Stimulated activated CD4-positive, alpha-beta T cell treated with anti-CD3 and anti-CD28 coated beads, TNF-alpha, amount 100 ng/mL, for 1 hour (primary cell): ENCODE measurements around the gene ELF5.
A peak's percentile ranks its signal among the peaks of the same experiment; 100 is the strongest.

Source experiments
- DNase-seq, 3 donors: peaks; one replicate each; pipeline ENCODE4 v3.0.0-alpha.2; 2020; ENCODE audit warnings: low read depth in 3 of 3, low spot score in 1 of 3

ELF5 gene

DNA sequence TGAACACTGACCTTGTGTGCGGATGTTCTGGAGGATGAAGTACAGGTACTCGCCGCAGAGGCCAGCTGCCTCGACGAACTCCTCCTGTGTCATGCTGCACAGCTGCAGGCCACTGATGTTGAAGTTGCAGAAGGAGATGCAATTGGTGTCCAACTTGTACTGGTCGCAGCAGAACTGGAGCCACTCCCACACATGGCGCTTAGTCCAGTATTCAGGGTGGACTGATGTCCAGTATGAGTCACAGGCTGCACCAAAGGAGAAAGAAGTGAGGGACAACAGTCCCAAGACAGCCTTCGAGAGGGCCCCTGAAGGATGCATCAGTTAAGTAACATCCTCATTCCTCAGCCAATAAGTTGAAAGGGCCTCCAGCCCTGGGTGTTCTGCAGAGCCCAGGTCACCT, 20.1 kb downstream of the ELF5 start:
- DNase-seq = no peak

DNA sequence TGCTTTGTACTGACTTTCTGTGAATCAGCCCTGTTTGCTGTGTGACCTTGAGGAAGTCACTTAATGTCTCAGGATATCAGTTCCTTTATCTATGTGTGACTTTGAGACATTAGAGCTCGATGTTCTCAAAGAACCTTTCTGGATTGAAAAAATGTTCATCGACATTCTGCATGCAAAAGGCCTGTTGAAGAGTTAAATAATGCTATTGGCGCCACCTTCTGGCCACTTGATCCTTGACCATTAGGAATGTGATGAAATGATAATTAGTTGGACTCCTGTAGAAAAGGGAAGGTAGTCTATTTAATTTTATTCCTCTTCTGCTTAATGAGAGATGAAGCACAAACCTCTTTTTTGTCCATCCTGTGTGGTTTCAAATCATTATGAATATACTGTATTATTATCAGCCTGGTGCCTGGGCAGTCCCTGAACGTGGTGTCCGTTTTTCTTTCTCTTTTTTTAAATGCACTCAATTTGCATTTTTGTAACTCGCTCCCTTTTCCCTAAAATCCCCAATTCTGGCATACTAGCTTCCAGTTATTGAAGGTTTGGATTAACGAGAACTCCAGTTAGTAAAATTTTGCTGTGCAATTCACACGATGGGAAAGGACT, 20.7 kb downstream of the ELF5 start:
- DNase-seq = peak in 1 of 3 donors; percentile 4

- DNase-seq = no peak
Measured at GRCh38 chr11:34490304-34490703, 23.3 kb downstream of the ELF5 start.

- no peak for DNase-seq
Measured at GRCh38 chr11:34488855-34489557, 24.6 kb downstream of the ELF5 start.

GRCh38 chr11:34487430-34487829, 26.2 kb downstream of the ELF5 start:
- no peak for DNase-seq

DNA sequence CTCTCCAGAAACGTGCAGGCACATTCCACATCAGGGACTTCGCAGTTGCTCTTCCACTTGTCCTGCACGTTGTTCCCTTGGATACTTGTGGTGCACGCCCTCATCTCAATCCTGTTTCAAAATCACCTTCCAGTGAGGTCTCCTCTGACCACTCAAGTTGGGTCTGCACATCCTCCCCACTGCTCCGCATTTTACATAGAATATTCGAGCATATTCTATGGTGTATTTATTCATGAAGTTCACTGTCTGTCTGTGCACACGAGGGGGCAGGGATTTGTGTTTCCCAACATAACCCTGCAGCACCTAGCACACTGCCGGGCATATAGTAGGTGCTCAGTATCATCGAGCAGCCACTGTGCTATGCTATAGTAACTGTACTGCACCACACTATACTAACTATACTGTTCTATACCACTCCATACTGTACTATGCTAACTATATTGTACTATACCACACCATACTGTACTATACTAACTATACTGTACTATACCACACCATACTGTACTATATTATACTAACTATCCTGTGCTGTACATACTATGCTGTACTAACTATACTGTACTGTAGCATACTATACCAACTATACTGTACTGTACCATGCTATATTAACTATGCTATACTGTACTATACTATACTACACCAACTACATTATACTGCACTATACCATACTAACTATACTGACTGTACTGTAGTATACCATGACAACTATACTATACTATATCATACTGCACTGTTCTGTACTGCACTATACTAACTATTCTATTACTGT, 30.3 kb downstream of the ELF5 start:
- no peak for DNase-seq

- no peak for DNase-seq
Measured at GRCh38 chr11:34481307-34481706, 32.3 kb downstream of the ELF5 start.

DNA sequence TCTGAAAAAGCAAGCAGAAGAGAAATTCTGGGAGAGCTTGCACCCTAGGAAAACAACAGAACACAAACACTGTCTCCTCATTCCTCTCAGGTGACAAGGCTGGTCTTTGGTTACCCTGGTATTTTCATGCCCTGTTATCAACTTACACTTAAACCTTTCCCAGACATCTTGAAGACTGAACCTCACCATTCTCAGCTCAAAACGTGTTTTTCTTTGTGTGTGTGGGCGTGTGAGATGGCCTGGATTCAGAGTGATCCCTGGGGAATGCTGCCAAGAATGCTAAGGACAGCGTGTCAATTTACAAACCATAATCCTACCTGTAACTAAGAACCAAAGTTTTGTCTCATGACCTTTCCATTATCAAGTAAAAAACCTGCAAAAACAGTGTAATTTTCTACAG, 33.3 kb downstream of the ELF5 start:
- DNase-seq = no peak

DNA sequence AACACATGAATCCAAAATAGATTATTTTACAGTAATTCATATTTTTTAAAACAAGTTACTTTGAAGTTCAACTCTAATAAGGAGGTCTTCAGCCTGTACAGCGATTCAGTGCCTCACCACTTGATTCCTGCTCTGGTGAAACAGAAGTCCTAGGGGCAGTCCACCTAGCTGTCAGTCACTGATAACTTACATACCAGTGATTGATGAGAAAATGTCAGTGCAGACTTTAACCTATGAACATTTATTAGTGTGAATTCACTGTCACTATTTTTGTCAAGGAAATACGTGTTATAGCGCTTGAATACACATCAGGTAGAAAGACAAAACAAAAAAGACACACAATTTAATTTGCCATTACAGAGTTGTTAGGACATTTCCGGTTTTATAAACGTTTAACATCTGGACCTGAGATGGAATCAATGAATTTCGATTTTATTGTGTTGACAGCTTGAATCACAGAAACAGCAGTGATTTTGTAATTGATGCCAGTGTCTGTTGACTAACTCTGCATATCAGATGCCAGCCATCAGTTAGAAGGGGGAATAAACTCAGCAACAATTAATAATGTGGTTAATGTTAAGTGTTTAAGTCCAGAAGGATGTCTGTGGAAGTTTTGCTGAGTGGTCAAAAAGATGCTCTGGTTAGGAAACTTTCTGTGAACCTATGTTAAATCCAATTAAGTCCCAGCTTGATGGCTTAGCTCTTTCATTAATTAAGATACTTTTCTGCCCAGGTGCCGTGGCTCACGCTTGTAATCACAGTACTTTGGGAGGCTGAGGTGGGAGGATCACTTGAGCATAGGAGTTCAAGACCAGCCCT, 34.5 kb downstream of the ELF5 start:
- no peak for DNase-seq

- DNase-seq = no peak
Measured at GRCh38 chr11:34476849-34477248, 36.7 kb downstream of the ELF5 start.

DNA sequence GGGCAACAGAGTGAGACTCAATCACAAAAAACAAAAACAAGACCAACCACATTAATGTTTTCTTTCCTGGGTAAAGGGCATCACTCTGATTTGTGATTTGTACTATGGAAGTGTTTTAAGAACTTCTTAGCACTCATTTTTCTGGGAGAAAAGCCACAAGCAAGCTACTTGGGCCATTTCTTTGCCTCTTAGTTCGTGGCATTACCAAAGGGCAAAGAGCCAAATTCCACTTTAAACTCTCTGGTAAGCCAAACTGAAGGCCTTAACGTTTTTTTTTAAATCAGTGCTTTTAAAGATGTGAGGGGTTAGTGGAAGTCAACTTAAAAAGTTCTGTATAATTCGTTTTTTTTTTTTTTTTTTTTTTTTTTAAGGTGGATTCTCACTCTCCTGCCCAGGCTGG, 37.9 kb downstream of the ELF5 start:
- DNase-seq = no peak

- DNase-seq = no peak
Measured at GRCh38 chr11:34473603-34474169, 39.9 kb downstream of the ELF5 start.

DNA sequence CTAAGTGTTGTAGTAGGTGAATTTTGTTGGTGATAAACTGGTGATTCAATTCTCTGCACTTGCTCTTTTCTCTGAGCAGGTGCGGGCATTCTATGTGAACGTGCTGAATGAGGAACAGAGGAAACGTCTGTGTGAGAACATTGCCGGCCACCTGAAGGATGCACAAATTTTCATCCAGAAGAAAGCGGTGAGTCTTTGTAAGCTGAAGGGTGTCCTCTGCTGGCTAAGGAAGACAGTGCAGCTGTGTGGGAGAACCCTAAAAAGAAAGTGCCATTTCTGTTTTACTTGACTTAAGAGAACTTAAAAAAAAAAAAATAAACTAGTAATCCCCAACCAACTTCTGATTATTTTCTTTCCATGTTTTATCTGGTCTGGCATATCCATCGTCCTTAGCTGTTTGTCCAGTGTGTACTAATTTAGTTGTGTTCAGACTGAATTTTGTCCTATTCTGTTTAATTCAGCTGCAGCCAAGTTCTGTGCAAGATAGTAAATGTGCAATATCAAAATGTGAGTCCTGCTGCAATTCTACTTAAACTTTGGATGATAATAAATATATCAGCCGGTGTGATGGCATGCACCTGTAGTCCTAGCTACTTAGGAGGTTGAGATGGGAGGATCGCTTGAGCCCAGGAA, 45.3 kb downstream of the ELF5 start:
- peak in 1 of 3 donors; percentile 5 for DNase-seq

- DNase-seq = no peak
Measured at GRCh38 chr11:34466802-34467488, 46.6 kb downstream of the ELF5 start.

- DNase-seq = no peak
Measured at GRCh38 chr11:34464591-34465051, 49.0 kb downstream of the ELF5 start.

- DNase-seq = no peak
Measured at GRCh38 chr11:34461215-34461614, 52.4 kb downstream of the ELF5 start.

- no peak for DNase-seq
Measured at GRCh38 chr11:34460278-34460677, 53.3 kb downstream of the ELF5 start.

- DNase-seq = no peak
Measured at GRCh38 chr11:34459507-34460162, 54.0 kb downstream of the ELF5 start.

- DNase-seq = no peak
Measured at GRCh38 chr11:34458525-34458924, 55.1 kb downstream of the ELF5 start.
